HEK293 (cell line): ENCODE measurements around the gene CD86.

Experiments used
- CTCF ChIA-PET: fragments of 350-600 bp; formaldehyde crosslinking; extraction: SDS; loops from one replicate; lab custom pipeline; 2021; ENCODE audit warnings: antibody characterized with exemption; lab: Yijun Ruan, JAX
- POLR2A ChIA-PET: fragments of 300-600 bp; formaldehyde crosslinking; extraction: SDS; loops from one replicate; lab custom pipeline; 2020; ENCODE audit warnings: antibody characterized with exemption, inconsistent platforms; lab: Yijun Ruan, JAX
- H3K27ac ChIP-seq: fragments of 200-500 bp; sonication (Bioruptor generic); 2 replicates; pipeline ENCODE4 v1.5.1; 2014; ENCODE audit warnings: low read depth, low read length, control low read depth, inconsistent platforms; ENCODE audit errors: extremely low read depth
- H3K36me3 ChIP-seq, 2 experiments: fragments of 200-500 bp in 1 of 2; sonication (Bioruptor generic) in 1 of 2; 1 replicate in 1 of 2; 2 replicates in 1 of 2; pipeline ENCODE4 v1.5.1; 2014 to 2017; ENCODE audit warnings: inconsistent platforms in 2 of 2, low read length in 2 of 2; ENCODE audit not compliant: control insufficient read depth in 2 of 2, insufficient read depth in 1 of 2
- H3K4me1 ChIP-seq: fragments of 200-500 bp; sonication (Bioruptor generic); 2 replicates; pipeline ENCODE4 v1.5.1; 2014; ENCODE audit warnings: mild to moderate bottlenecking, low read length, inconsistent platforms; ENCODE audit not compliant: control insufficient read depth, insufficient read depth
- H3K4me3 ChIP-seq: 2 replicates; pipeline ENCODE4 v1.5.1; 2011; ENCODE audit warnings: low read depth, mild to moderate bottlenecking, control low read depth, low read length, moderate library complexity
- H3K9me3 ChIP-seq: fragments of 200-500 bp; sonication (Bioruptor generic); 2 replicates; pipeline ENCODE4 v1.5.1; 2014; ENCODE audit warnings: low read depth, low read length, inconsistent platforms; ENCODE audit not compliant: control insufficient read depth, insufficient read depth
- EGR2 ChIP-seq: fragments of 450-650 bp; formaldehyde crosslinking; IDR thresholded peaks from 2 replicates; pipeline ENCODE4 v1.5.1; 2016; ENCODE audit warnings: low read depth, missing biosample characterization, missing genetic modification characterization
- GLI4 ChIP-seq: fragments of 450-650 bp; formaldehyde crosslinking; IDR thresholded peaks from 2 replicates; pipeline ENCODE4 v1.5.1; 2016; ENCODE audit warnings: missing biosample characterization, missing genetic modification characterization
- IKZF3 ChIP-seq: fragments of 450-650 bp; IDR thresholded peaks from 2 replicates; pipeline ENCODE4 v1.5.0; 2018; ENCODE audit warnings: missing biosample characterization, mild to moderate bottlenecking, missing genetic modification characterization, moderate library complexity
- WT1 ChIP-seq: fragments of 450-650 bp; formaldehyde crosslinking; IDR thresholded peaks from 2 replicates; pipeline ENCODE4 v1.5.1; 2016; ENCODE audit warnings: missing biosample characterization, missing genetic modification characterization
- YY1 ChIP-seq: fragments of 450-650 bp; formaldehyde crosslinking; IDR thresholded peaks from 2 replicates; pipeline ENCODE4 v1.5.1; 2018; ENCODE audit warnings: missing biosample characterization, missing genetic modification characterization
- ZBTB1 ChIP-seq: fragments of 450-650 bp; formaldehyde crosslinking; IDR thresholded peaks from 2 replicates; pipeline ENCODE4 v1.5.1; 2016; ENCODE audit warnings: missing biosample characterization, missing genetic modification characterization
- ZBTB7A ChIP-seq: fragments of 450-650 bp; formaldehyde crosslinking; IDR thresholded peaks from 2 replicates; pipeline ENCODE4 v1.5.1; 2016; ENCODE audit warnings: low read depth, missing biosample characterization, missing genetic modification characterization
- ZFP3 ChIP-seq: fragments of 450-650 bp; formaldehyde crosslinking; IDR thresholded peaks from 2 replicates; pipeline ENCODE4 v1.5.1; 2016; ENCODE audit warnings: low read depth, missing biosample characterization, missing genetic modification characterization
- ZNF157 ChIP-seq: fragments of 450-650 bp; formaldehyde crosslinking; IDR thresholded peaks from 2 replicates; pipeline ENCODE4 v1.5.1; 2016; ENCODE audit warnings: missing biosample characterization, missing genetic modification characterization
- ZNF274 ChIP-seq, 2 experiments: fragments of 200-500 bp in 1 of 2; fragments of 450-650 bp in 1 of 2; sonication (Bioruptor generic) in 1 of 2; formaldehyde crosslinking in 1 of 2; IDR thresholded peaks; 2 replicates each; pipeline versions ENCODE4 v1.5.1 to v1.6.1; 2014 to 2016; ENCODE audit warnings: borderline replicate concordance in 1 of 2, inconsistent platforms in 1 of 2, low read length in 1 of 2, missing biosample characterization in 1 of 2, missing genetic modification characterization in 1 of 2
- ZNF302 ChIP-seq: fragments of 450-650 bp; formaldehyde crosslinking; IDR thresholded peaks from 2 replicates; pipeline ENCODE4 v1.5.1; 2016; ENCODE audit warnings: missing biosample characterization, missing genetic modification characterization, low read depth
- ZNF664 ChIP-seq: fragments of 450-650 bp; formaldehyde crosslinking; IDR thresholded peaks from 2 replicates; pipeline ENCODE4 v1.5.1; 2016; ENCODE audit warnings: missing biosample characterization, missing genetic modification characterization
- ZNF677 ChIP-seq: fragments of 450-650 bp; IDR thresholded peaks from 2 replicates; pipeline ENCODE4 v1.5.0; 2018; ENCODE audit warnings: missing biosample characterization, mild to moderate bottlenecking, missing genetic modification characterization, moderate library complexity
- ZNF747 ChIP-seq: fragments of 450-650 bp; formaldehyde crosslinking; IDR thresholded peaks from 2 replicates; pipeline ENCODE4 v1.5.1; 2016; ENCODE audit warnings: missing biosample characterization, missing genetic modification characterization
- ZNF76 ChIP-seq: fragments of 450-650 bp; formaldehyde crosslinking; IDR thresholded peaks from 2 replicates; pipeline ENCODE4; 2016; ENCODE audit warnings: low read depth, missing biosample characterization, missing genetic modification characterization, borderline replicate concordance
- TF ChIP-seq, protein P1 (sequence below): fragments of 450-650 bp; formaldehyde crosslinking; IDR thresholded peaks from 2 replicates; pipeline ENCODE4 v1.5.1; 2017; ENCODE audit warnings: missing biosample characterization, missing genetic modification characterization
- TF ChIP-seq, protein P2 (sequence below): fragments of 450-650 bp; formaldehyde crosslinking; IDR thresholded peaks from 2 replicates; pipeline ENCODE4 v1.5.1; 2016; ENCODE audit warnings: missing biosample characterization, missing genetic modification characterization
- TF ChIP-seq, protein P3 (sequence below): fragments of 450-650 bp; formaldehyde crosslinking; IDR thresholded peaks from 2 replicates; pipeline ENCODE4 v1.5.1; 2016; ENCODE audit warnings: missing biosample characterization, missing genetic modification characterization, borderline replicate concordance
- TF ChIP-seq, protein P4 (sequence below): IDR thresholded peaks from 2 replicates; pipeline ENCODE4 v1.6.1; 2011; ENCODE audit warnings: mild to moderate bottlenecking, low read depth, low read length, borderline replicate concordance
- TF ChIP-seq, protein P5 (sequence below): fragments of 450-650 bp; formaldehyde crosslinking; IDR thresholded peaks from 2 replicates; pipeline ENCODE4 v1.5.1; 2016; ENCODE audit warnings: missing biosample characterization, missing genetic modification characterization
- TF ChIP-seq, protein P6 (sequence below): fragments of 450-650 bp; formaldehyde crosslinking; IDR thresholded peaks from 2 replicates; pipeline ENCODE4 v1.5.1; 2016; ENCODE audit warnings: missing biosample characterization, missing genetic modification characterization
- TF ChIP-seq, protein P7 (sequence below): fragments of 450-650 bp; formaldehyde crosslinking; optimal IDR thresholded peaks from 2 replicates; pipeline ENCODE3; 2016; ENCODE audit warnings: missing biosample characterization, mild to moderate bottlenecking, missing genetic modification characterization

CD86 gene

DNA sequence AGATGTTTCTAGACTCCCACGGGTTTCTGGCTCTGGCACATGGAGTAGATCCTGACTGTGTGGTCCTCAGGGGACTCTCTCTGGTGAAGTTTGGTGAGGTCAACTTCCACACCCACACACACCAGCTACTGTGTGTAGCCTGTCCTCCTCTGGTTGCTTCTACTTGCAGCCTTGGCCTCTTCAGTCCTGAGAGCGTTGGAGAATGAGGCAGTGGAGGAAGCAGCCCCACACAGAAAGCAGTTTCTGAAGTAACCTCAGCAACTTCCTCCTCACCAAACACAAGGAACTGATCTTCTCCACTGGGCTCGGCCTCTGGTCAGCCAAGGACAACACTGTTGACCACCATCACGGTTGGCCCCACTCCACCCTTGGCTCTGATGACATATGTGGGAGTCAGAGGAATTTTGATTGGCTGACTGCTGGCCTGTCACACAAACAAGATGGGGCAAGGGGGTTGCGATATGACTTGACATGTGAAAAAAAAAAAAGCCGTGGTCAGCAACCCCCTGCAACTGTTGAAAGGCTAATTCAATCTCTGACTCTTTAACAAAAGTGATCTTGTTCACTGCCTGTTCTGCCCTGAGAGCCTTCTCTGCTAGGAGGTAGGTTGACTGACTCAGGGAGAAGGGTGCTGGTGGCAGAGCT lies 19.6 kb downstream of the CD86 start:
- ChIA-PET POLR2A (no interaction called here), CTCF (interaction anchor here (0.7 to 1.0 kb wide), 2 partner anchors 27 to 169 kb away, joined by 3 read pairs; no protein-coding TSS in a partner anchor)
- H3K4me1 ChIP-seq, result no peaks in the 10 kb centered on the region
- H3K27ac ChIP-seq, result no peak overlapping the region
- no peak overlapping the region for H3K4me3 ChIP-seq
- TF ChIP-seq ZNF677 (tag by site-specific recombination) (no peak), ZNF157 (tag by site-specific recombination) (no peak), ZBTB7A (no peak), ZNF302 (tag by site-specific recombination) (no peak), EGR2 (tag by site-specific recombination) (no peak), ZNF76 (tag by site-specific recombination) (no peak), ZNF274 (IDR thresholded peaks at IDR 0.05; ENCODE audit: low read length) (no peak), ZNF274 (tag by site-specific recombination; IDR thresholded peaks at IDR 0.05; ENCODE audit: borderline replicate concordance) (no peak), ZBTB1 (no peak)
- TF ChIP-seq, protein P1, sequence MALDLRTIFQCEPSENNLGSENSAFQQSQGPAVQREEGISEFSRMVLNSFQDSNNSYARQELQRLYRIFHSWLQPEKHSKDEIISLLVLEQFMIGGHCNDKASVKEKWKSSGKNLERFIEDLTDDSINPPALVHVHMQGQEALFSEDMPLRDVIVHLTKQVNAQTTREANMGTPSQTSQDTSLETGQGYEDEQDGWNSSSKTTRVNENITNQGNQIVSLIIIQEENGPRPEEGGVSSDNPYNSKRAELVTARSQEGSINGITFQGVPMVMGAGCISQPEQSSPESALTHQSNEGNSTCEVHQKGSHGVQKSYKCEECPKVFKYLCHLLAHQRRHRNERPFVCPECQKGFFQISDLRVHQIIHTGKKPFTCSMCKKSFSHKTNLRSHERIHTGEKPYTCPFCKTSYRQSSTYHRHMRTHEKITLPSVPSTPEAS (tag by site-specific recombination), result no peak
- H3K36me3 ChIP-seq, result no peaks in the 10 kb centered on the region
- H3K9me3 ChIP-seq, result no peaks in the 10 kb centered on the region

DNA sequence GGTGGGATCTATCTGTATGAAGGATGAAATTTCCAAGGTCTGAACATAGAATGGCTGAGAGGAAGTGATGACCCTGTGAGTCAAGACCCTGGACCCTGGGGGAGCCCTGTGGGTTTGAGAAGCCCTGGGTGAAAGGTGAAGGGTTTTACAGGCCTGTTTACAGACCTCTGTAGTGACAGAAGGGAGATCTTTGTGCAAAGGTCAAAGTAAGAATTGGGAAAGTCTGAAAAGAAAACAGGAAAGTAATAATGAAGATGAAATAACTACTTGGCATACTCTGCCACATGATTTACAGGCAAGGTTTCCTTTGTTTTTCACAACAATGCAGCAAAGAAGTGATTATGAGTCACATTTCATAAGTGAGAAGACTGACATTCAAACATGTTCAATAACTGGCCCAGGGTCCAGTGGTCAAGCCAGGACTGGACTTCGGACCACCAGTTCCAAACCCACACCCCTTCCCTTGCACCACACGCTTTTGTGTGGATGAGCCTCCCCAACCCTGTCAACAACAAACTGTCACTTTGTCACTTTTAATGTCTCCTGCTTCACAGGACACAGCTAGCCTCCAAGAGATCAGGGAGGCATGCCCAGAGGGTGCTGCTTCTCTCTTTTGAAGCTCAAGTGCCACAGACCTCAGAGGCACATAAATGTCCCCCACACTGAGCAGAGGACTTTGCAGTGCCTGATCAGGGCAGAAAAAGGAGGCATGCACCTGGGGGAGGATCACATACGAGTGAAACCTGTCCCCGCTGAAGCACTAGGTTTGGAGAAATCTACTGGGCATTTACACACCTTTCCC lies 21.5 kb downstream of the CD86 start:
- Histone ChIP-seq H3K27ac (no peak overlapping the region), H3K4me3 (no peak overlapping the region)
- CTCF ChIA-PET, result no interaction called here
- TF ChIP-seq, protein P2, sequence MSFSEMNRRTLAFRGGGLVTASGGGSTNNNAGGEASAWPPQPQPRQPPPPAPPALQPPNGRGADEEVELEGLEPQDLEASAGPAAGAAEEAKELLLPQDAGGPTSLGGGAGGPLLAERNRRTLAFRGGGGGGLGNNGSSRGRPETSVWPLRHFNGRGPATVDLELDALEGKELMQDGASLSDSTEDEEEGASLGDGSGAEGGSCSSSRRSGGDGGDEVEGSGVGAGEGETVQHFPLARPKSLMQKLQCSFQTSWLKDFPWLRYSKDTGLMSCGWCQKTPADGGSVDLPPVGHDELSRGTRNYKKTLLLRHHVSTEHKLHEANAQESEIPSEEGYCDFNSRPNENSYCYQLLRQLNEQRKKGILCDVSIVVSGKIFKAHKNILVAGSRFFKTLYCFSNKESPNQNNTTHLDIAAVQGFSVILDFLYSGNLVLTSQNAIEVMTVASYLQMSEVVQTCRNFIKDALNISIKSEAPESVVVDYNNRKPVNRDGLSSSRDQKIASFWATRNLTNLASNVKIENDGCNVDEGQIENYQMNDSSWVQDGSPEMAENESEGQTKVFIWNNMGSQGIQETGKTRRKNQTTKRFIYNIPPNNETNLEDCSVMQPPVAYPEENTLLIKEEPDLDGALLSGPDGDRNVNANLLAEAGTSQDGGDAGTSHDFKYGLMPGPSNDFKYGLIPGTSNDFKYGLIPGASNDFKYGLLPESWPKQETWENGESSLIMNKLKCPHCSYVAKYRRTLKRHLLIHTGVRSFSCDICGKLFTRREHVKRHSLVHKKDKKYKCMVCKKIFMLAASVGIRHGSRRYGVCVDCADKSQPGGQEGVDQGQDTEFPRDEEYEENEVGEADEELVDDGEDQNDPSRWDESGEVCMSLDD (tag by site-specific recombination), result no peak
- TF ChIP-seq IKZF3 (tag by site-specific recombination) (no peak), ZFP3 (tag by site-specific recombination) (no peak), ZNF664 (tag by site-specific recombination) (no peak), WT1 (no peak), ZNF76 (tag by site-specific recombination) (no peak), GLI4 (no peak), ZNF302 (tag by site-specific recombination) (no peak), ZNF747 (no peak), YY1 (tag by site-specific recombination) (no peak)
- TF ChIP-seq, protein P3, sequence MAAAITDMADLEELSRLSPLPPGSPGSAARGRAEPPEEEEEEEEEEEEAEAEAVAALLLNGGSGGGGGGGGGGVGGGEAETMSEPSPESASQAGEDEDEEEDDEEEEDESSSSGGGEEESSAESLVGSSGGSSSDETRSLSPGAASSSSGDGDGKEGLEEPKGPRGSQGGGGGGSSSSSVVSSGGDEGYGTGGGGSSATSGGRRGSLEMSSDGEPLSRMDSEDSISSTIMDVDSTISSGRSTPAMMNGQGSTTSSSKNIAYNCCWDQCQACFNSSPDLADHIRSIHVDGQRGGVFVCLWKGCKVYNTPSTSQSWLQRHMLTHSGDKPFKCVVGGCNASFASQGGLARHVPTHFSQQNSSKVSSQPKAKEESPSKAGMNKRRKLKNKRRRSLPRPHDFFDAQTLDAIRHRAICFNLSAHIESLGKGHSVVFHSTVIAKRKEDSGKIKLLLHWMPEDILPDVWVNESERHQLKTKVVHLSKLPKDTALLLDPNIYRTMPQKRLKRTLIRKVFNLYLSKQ (tag by site-specific recombination), result no peak
- TF ChIP-seq, protein P4, sequence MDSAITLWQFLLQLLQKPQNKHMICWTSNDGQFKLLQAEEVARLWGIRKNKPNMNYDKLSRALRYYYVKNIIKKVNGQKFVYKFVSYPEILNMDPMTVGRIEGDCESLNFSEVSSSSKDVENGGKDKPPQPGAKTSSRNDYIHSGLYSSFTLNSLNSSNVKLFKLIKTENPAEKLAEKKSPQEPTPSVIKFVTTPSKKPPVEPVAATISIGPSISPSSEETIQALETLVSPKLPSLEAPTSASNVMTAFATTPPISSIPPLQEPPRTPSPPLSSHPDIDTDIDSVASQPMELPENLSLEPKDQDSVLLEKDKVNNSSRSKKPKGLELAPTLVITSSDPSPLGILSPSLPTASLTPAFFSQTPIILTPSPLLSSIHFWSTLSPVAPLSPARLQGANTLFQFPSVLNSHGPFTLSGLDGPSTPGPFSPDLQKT, result no peak
- TF ChIP-seq, protein P5, sequence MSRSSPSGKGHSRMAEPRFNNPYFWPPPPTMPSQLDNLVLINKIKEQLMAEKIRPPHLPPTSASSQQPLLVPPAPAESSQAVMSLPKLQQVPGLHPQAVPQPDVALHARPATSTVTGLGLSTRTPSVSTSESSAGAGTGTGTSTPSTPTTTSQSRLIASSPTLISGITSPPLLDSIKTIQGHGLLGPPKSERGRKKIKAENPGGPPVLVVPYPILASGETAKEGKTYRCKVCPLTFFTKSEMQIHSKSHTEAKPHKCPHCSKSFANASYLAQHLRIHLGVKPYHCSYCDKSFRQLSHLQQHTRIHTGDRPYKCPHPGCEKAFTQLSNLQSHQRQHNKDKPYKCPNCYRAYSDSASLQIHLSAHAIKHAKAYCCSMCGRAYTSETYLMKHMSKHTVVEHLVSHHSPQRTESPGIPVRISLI (tag by site-specific recombination), result no peak
- TF ChIP-seq, protein P6, sequence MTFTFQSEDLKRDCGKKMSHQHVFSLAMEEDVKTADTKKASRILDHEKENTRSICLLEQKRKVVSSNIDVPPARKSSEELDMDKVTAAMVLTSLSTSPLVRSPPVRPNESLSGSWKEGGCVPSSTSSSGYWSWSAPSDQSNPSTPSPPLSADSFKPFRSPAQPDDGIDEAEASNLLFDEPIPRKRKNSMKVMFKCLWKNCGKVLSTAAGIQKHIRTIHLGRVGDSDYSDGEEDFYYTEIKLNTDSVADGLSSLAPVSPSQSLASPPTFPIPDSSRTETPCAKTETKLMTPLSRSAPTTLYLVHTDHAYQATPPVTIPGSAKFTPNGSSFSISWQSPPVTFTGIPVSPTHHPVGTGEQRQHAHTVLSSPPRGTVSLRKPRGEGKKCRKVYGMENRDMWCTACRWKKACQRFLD (tag by site-specific recombination), result no peak
- TF ChIP-seq, protein P7, sequence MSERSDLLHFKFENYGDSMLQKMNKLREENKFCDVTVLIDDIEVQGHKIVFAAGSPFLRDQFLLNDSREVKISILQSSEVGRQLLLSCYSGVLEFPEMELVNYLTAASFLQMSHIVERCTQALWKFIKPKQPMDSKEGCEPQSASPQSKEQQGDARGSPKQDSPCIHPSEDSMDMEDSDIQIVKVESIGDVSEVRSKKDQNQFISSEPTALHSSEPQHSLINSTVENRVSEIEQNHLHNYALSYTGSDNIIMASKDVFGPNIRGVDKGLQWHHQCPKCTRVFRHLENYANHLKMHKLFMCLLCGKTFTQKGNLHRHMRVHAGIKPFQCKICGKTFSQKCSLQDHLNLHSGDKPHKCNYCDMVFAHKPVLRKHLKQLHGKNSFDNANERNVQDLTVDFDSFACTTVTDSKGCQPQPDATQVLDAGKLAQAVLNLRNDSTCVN (tag by site-specific recombination), result no peak

More for the DNA sequence above, 21.5 kb downstream of the CD86 start:
- Histone ChIP-seq H3K36me3 (no peaks in the 10 kb centered on the region), H3K4me1 (no peaks in the 10 kb centered on the region), H3K9me3 (no peaks in the 10 kb centered on the region)
- POLR2A ChIA-PET, result no interaction called here
